CD4-positive, alpha-beta T cell treated with Interleukin-17A for 4 hours (primary cell): ENCODE measurements around the gene RXRA.

Experiments used
- DNase-seq: peaks from one replicate; pipeline ENCODE4 v3.0.0-alpha.2; 2020; ENCODE audit warnings: mixed read lengths

The RXRA gene

DNA sequence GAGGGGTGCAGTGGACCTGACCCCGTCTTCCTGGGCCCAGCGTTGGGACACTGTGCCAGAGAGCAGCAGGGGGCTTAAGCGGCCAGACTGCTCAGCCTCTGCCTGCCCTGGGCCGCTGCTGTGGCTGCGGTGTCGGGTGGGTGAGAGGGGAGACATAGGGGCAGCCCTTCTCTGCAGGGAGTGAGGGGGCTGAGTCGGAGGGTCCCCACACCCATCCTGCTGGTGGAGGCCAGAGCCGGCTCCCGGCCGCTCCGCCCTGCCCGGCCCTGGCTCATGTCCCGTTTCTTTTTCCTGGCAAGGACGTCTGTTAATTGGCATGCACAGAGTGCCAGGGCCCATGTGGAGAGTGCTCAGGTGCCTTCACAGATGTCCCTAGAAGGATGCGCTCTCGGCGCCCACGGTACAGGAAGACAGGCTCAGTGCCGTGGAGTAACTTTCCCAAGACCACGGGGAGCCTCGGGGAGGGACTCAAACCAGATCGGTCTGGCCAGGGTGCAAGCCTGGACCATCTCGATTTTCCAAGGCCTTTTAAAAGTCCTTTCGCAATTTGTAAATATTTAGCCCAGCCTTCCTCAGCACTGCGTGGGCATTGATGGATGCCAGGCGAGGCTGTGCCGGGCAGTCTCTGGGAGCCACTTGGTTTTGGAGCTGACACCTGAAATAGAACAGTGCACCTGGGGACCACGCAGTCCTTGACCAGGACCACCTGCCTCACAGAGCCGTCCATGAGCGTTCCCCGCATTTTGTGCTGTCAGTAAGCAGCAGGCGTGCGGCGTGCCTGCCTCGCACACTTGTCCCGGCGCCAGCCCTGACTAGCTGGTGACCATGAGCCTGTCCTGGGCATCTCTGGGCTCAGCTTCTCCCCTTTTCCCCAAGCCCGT, 60.9 kb downstream of the RXRA start:
- DNase-seq = no peak

DNA sequence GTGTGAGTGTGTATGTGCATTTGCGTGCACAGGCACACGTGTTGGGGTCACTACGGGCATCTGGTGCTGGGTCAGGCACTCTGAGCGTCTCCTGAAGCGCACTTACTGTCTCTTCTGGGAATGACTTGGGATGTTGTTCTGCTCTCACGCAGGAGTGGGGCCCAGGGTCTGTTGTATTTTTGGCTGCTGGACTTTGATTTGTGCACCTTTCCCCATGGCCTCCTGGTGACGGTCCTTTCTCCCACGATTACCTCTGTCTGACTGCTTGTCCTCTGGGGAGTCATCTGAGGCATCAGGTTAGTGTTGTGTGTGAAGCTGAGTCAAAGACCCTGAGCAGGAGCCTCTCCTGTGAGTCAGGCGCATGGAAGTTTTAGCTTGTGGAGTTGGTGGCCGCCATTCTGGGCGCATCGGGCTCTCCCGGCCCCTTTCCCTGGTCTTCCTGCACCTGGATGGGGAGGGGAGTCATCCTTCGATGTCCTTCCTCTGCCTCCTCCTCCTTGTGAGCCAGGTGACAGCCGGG, 62.1 kb downstream of the RXRA start:
- DNase-seq = no peak

- DNase-seq = no peak
Measured at GRCh38 chr9:134388976-134389375, 62.7 kb downstream of the RXRA start.

DNA sequence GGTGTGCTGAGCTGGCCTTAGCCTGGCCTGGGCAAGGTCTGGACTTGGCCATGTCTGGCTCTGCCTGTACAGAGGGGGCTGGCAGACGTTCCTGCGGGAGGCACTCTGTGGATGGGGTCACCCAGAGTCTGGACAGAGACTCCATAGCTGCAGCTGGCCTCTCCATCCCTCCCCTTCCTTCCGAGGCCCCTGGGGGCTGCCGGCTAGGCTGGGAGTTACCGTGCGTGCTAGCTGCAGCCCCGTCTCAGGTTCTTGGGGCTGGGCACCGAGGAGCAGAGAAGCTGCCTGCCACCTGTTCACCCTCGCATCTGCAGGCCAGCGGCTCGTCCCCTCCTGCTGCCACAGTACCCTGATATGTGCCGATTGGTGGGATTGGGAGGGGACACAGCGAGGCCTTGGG, 63.4 kb downstream of the RXRA start:
- no peak for DNase-seq

DNA sequence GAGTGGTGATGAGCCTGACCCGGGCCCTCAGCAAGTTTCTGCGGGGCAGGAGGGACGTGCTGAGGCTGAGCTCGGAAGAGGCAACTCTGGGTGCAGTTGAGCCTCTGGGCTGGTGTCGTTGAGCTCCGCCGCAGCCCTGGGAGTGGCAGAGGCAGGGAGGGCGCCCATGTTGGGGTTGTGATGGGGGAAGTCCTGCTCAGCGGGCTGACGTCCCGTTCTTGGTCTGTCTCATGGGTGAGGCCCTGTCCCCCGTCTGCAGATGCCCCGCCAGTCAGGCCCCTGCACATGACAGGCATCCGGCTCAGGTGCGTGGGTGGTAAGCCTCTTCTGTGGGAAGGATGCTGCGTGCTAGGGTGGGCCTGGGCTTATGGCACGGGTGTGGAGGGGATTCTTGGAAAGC, 64.3 kb downstream of the RXRA start:
- peak; percentile 70 for DNase-seq

DNA sequence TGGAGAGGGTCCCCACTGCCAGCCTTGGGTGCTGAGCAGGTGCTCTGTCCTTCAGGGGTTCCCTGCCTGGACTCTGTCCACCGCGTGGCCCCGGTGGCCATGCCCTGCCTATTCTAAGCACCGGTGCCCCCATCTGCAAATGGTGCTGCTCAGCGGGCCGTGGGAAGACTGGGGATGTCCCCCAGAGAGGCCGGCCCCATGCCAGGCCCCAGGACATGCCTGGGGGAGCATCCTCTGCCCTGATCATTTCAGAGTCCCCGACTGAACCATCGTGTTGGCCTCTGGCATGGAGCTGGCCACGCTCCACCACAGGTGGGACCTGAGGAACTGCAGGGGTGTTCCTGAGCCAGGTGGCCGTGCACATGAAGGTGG, 64.7 kb downstream of the RXRA start:
- DNase-seq = no peak

DNA sequence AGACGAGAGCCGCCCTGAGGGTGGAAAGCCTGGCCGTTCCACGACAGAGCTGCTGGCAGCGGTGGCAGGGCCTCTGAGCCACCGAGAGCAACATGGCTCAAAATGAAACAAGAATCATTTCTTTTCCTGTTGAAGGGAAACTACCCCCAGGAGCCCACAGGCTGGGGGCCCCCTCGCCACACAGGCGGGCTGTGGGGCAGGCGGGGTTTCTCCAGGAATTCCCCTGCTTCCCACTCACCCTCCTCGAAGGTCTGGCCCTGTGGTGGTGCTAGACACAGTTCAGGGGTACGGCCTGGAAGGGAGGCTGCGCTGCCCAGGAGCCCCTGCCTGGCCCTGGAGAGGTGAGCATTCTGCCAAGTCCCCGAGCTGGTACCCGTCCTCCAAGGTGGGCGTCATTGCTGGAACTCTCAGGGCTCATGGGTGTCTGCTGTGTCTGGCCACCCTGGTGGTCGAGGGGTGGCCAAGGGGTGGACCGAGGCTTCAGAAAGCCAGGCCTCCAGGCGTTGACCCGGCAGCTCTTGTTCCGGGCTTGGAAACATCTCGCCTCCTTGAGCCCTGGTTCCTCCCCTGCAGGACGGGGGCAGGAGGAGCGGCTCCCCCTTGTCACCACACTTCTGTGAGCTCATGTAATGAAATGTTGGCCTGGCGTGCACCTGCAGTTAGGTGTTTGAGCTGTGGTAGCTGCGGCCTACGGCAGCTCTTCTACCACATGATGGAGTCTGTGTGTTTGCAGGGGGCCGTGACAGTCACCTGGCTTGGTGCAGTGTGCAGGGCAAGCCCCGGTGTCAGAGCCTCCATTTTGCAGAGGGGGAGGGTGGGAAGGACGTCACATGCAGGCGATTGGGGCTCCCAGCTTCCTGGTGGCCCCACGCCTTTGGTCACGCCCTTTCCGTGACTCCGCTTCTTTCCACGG, 65.3 kb downstream of the RXRA start:
- peak; percentile 66 for DNase-seq

DNA sequence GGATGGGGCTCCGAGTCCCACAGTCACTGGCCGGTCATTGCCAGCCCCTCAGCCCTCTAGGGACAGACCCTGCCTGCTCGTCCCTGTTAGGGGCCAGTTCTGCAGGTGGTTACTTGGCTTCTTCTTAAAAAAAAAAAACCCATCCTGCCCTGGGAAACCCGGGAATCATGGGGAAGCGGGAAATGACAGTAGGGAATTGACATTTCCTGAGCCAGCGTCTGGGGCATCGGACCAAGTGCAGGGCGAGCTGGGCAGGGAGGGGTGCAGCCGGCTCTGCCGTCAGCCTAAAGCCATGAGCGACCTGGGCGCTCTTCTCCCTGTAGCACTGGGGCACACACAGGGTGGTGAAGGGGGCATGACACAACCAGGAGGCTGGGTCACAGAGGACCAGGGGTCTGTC, 66.6 kb downstream of the RXRA start:
- DNase-seq = no peak

- peak; percentile 19 for DNase-seq
Measured at GRCh38 chr9:134393582-134394280, 67.5 kb downstream of the RXRA start.

- DNase-seq = no peak
Measured at GRCh38 chr9:134395002-134395517, 68.8 kb downstream of the RXRA start.

- no peak for DNase-seq
Measured at GRCh38 chr9:134395737-134396257, 69.5 kb downstream of the RXRA start.

DNA sequence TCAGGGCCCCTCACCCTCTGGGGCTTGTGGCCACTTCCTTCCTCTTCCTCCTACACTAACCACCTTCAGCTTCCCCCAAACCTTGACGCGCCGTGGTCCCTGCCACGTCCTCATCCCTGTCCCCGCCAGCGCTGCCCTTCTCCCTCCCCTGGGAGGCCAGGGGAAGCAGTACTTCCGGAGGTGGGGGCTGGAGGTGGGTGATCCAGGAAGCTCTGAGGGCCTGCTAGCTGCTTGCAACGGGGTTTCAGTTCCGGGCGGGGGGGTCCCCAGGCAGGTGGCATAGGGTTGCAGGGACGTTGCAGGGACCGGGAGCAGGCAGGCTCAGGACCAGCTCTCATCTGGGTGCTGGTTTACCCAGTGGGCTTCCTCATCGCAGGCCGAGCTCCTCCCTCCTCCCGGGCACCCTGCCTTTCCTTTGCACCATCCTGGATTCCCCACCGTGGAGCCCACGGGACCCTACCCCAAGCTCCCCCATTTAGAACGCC, 70.0 kb downstream of the RXRA start:
- DNase-seq = peak; percentile 53

DNA sequence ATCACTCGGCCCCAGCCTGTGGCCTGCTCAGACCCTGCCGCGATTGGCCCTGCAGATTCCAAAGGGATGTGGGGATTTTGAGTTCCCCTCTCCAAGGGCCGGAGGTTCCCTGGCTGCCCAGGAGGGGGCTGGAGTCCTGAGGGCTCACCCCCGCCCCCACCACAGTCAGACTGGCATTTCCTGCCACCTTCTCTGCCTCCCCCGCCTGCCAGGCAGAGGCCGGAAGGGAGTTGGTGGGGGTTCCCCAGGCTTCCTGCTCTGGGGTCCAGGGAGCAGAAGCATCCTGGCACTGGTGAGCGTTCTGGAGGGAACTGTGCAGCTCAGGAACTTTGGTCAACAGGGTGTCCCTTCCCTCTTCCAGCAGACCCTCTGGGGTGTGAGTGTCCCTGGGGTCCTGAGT, 70.6 kb downstream of the RXRA start:
- peak; percentile 75 for DNase-seq

- DNase-seq = no peak
Measured at GRCh38 chr9:134398756-134399155, 72.5 kb downstream of the RXRA start.

DNA sequence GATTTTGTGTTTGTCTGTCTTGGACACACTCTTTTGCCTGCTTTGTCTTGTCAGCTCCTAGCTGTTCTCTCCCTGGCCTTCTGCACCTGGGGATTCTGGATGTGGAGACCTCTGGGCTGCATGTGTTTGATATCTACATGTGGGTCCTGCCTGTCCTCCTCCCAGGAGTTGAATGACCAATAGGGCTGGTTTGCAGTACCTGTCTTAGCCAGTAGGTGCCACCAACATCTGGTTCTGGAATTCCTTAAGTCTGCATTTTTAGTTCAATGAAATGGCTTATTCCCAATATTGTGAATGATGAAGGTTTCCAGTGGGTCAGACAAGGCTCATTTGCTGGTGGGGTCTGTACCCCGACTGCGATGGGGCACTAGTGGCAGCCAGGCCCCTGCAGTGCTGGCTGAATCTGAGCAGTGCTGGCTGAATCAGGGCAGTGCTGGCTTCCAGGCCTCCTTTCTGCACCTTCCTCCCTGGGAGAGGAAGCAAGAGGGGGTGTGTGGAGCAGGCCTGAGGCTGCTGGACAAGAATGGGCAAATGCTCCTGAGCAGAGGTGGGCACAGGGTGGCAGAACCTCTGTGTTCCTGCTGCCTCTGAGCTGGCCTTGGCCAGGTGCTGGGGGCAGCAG, 73.3 kb downstream of the RXRA start:
- DNase-seq = no peak

DNA sequence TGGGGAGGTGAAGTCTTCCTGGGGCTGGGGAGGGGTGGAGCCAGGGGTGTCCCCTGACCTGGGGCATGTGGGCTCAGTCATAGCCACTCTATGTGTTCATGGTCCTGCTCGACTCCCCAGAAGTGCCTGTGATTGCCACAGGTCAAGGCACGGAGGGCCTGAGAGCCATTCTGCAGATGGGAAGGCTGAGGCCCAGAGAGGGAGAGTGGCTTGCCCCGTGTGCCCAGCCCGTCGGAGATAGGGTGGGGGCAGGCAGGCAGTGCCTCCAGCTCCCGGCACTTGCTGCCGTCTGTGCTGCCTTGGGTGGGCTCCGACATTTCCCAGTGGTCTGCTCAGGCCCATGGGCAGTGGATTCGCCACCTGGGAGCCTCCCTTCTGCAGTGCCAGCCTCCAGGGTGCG, 74.0 kb downstream of the RXRA start:
- DNase-seq = no peak

GRCh38 chr9:134401391-134401790, 75.1 kb downstream of the RXRA start:
- no peak for DNase-seq

- DNase-seq = no peak
Measured at GRCh38 chr9:134402182-134402581, 75.9 kb downstream of the RXRA start.

DNA sequence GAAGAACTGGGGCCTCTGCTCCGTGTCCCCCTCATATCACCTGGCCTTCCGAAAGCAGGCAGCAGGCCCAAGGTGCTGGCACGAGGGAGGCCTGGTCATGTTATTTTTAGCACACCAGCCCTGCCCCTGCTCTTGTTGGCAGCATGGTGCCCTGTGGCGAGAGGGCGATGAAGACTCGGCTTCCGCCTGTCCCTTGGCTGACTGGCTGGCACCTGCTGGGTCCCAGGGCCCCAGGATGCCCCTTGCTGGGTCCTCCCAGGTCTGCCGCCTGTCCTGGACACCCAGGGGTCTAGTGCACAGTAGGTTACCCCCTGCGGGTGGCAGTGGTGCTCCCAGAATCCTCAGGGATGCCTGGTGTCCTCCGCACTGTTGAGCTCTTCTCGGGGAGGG, 77.0 kb downstream of the RXRA start:
- DNase-seq = no peak

DNA sequence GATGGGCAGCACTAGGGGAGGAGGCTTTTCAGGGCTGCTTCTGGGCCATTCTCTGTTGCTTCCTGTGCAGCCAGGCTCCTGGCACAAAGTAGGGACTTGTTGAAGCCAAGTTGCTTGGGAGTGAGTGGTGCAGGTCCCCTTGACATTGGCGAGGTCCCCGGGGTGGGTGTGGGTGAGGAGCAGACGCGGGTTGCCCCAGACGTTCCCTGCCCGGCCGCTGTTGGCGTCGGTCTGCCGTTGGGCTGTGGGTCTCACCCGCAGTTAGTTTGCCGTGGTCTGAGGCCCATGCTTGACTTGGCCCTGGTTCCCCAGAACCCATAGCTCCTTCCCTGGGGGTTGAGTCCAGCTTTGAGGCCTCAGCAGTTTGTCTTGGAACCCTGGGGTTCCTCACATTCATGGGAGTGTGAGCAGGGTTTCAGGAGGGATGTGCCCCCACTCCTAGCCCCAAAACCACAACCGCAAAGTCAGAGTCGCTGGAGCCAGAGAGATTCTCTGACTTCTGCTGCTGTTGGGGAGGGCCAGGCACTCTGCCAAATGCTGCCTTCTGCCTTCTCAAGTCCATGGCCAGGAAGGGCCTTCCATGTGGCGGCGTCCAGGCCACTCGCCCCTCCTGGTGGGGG, 77.5 kb downstream of the RXRA start:
- peak; percentile 67 for DNase-seq
